H1 (cell line): Measurements from ENCODE around the gene DHX58. TPM values are rescaled to one million over a fixed set of nuclear protein-coding genes. Genes with fewer than 3 reads are reported as not detected.

ENCODE experiments used
- CHD7 ChIP-seq: fragments of 300-600 bp; sonication (generic); IDR thresholded peaks from 2 replicates; pipeline ENCODE4 v1.7.1; 2012; ENCODE audit warnings: low read length, moderate library complexity, mild to moderate bottlenecking, inconsistent platforms; ENCODE audit not compliant: insufficient replicate concordance
- KDM5A ChIP-seq: fragments of 200-600 bp; IDR thresholded peaks from 2 replicates; pipeline ENCODE4 v1.7.1; 2012; ENCODE audit warnings: mild to moderate bottlenecking, low read length, inconsistent platforms, mixed read lengths
- NANOG ChIP-seq: IDR thresholded peaks from 2 replicates; pipeline ENCODE4 v1.6.1; 2011; ENCODE audit warnings: low read length, low read depth, mild to moderate bottlenecking, inconsistent platforms; ENCODE audit not compliant: insufficient read depth, poor library complexity, severe bottlenecking
- RBBP5 ChIP-seq: IDR thresholded peaks from 2 replicates; pipeline ENCODE4 v1.7.1; 2012; ENCODE audit warnings: low read depth, mild to moderate bottlenecking, inconsistent platforms, low read length, moderate library complexity, borderline replicate concordance
- SIN3A ChIP-seq, 2 experiments: IDR thresholded peaks in 1 of 2; conservative IDR thresholded peaks in 1 of 2; 2 replicates each; pipeline ENCODE4 v1.6.1; 2011 to 2012; ENCODE audit warnings: low read length in 2 of 2, improper control_type of control experiment in 1 of 2, low read depth in 1 of 2, mild to moderate bottlenecking in 1 of 2
- TBP ChIP-seq: IDR thresholded peaks from 2 replicates; pipeline ENCODE4 v1.6.1; 2011; ENCODE audit warnings: low read depth, low read length, improper control_type of control experiment
- polyA plus RNA-seq, 7 experiments: library from polyadenylated mRNA; depleted of rRNA in 3 of 7; stranded (reverse) in 5 of 7; unstranded in 2 of 7; fragments of >200 nt in 5 of 7; fragments of 200-250 nt in 2 of 7; gene quantifications; 1 replicate in 5 of 7; 2 replicates in 1 of 7; 4 replicates in 1 of 7; pipeline versions ENCODE4 v1.2.1 to v1.2.3, GENCODE V29; 2011 to 2013; ENCODE audit warnings: missing spikeins in 2 of 7, mixed read lengths in 2 of 7
- total RNA-seq: library from RNA; stranded (reverse); fragmentation: NEBNext Ultra II Directional; extraction: Animal tissue kit (Norgen Biotek cat#: 25700); gene quantifications from 2 replicates; pipeline ENCODE4 v1.2.1, GENCODE V29; 2021

Gene DHX58
- total and polyA plus RNA-seq, 2 of the 8 experiments (the other 6 are each of a cell fraction or from before 2014, with no cell fraction given) = 5.6 to 9.9 TPM

- TF ChIP-seq CHD7 (no peak), TBP (no peak), SIN3A (conservative IDR thresholded peaks at IDR 0.05 in 1 of 2, IDR thresholded peaks at IDR 0.05 in 1 of 2; ENCODE audit: low read depth in 1 of 2, low read length in 2 of 2) (no peak), KDM5A (no peak), NANOG (no peak), RBBP5 (no peak)
Measured at GRCh38 chr17:42052346-42052877, 60.1 kb downstream of the DHX58 start (continued).
